ENCODE measurements around the gene BARHL1.

Gene BARHL1

DNA sequence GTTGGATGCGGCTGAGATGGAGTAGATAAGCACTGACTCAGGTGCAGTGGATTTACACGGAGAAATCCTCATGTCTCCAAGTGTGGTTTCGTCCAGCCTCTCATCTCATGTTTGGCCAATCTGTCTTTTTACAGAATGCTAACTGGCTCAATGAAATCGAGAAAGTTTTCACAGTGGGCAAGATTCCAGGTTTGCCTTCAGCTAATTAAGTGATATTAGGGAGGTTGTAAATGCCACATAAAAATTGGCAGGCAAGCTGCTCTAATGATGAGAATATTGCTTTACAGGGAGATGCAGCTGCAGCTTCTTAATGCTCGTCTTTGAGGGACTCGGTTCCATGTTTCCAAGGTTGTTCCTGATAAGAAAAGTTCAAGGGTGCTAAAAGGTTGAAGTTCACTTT is 23.7 kb downstream of the BARHL1 start:
- no peak for DNase-seq (ENCODE audit: low read depth, low spot score)
- TF ChIP-seq, protein P1, sequence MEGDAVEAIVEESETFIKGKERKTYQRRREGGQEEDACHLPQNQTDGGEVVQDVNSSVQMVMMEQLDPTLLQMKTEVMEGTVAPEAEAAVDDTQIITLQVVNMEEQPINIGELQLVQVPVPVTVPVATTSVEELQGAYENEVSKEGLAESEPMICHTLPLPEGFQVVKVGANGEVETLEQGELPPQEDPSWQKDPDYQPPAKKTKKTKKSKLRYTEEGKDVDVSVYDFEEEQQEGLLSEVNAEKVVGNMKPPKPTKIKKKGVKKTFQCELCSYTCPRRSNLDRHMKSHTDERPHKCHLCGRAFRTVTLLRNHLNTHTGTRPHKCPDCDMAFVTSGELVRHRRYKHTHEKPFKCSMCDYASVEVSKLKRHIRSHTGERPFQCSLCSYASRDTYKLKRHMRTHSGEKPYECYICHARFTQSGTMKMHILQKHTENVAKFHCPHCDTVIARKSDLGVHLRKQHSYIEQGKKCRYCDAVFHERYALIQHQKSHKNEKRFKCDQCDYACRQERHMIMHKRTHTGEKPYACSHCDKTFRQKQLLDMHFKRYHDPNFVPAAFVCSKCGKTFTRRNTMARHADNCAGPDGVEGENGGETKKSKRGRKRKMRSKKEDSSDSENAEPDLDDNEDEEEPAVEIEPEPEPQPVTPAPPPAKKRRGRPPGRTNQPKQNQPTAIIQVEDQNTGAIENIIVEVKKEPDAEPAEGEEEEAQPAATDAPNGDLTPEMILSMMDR (IDR thresholded peaks at IDR 0.05; ENCODE audit: low read depth, low read length) = no peak
- in situ Hi-C loops (cut with HindIII; ENCODE audit: low sequenced_read_pairs) = no loop called here
- no peak overlapping the region for H3K4me3 ChIP-seq (ENCODE audit: low read depth, low read length)

DNA sequence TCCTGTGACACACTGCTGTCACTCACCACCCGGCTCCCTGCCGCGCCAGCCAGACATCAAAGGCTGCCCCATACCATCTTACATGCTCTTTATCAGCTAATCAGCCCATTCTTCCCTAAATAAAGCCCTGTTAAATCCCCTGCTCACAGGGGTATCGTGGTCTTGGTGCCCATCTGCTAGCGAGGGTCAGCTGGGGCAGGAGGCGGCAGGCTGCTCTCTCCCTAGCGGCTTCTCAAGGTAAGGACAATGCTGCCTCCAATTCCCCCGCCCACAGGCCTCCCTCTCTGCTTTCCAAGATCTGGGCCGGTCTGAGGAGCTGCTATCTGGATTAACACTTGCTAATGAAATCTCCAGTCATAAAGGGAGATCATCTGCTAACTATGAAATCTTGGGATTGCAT is 26.8 kb downstream of the BARHL1 start:
- in situ Hi-C loops (cut with HindIII; ENCODE audit: low sequenced_read_pairs) = no loop called here
- no peak overlapping the region for H3K4me3 ChIP-seq (ENCODE audit: low read depth, low read length)
- TF ChIP-seq, protein P1 (IDR thresholded peaks at IDR 0.05; ENCODE audit: low read depth, low read length) = no peak
- DNase-seq (ENCODE audit: low read depth, low spot score) = no peak

DNA sequence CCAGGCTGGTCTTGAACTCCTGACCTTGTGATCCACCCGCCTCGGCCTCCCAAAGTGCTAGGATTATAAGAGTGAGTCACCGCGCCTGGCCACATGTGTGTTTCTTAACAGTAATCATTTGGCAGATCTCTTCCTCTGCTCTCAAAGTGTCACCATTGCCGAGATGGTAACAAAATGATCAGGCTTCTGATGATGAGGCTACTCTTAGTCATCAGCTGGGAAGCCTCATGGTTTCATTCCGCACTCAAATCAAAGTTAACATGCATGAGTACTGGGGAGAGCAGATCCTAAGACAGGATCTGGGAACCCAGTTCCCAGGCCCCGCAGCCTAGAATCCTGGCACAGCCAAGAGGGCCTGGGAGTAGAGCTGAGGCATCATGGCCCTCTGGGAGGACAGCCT is 27.4 kb downstream of the BARHL1 start:
- in situ Hi-C loops (cut with HindIII; ENCODE audit: low sequenced_read_pairs) = no loop called here
- TF ChIP-seq, protein P1 (IDR thresholded peaks at IDR 0.05; ENCODE audit: low read depth, low read length) = no peak
- H3K4me3 ChIP-seq (ENCODE audit: low read depth, low read length) = no peak overlapping the region
- DNase-seq (ENCODE audit: low read depth, low spot score) = peak; percentile 85

DNA sequence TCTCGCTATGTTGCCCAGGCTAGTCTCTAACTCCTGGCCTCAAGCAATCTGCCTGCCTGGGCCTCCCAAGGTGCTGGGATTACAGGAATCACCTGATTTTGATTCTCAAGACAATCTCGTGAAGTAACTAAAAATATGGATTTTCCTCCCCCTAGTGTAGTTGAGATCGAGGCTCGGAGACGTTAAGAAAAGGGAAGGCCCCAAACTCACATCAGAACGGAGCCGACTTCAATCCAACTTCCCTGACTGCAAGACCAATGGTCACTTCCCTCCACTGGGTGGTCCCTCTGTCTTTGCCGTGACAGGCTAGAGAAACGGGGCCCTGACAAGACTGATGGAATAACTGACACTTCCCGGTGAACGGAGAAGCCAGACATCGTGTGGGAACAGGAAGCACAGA is 28.3 kb downstream of the BARHL1 start:
- no peak overlapping the region for H3K4me3 ChIP-seq (ENCODE audit: low read depth, low read length)
- no peak for DNase-seq (ENCODE audit: low read depth, low spot score)
- in situ Hi-C loops (cut with HindIII; ENCODE audit: low sequenced_read_pairs) = no loop called here
- TF ChIP-seq, protein P1 (IDR thresholded peaks at IDR 0.05; ENCODE audit: low read depth, low read length) = no peak

DNA sequence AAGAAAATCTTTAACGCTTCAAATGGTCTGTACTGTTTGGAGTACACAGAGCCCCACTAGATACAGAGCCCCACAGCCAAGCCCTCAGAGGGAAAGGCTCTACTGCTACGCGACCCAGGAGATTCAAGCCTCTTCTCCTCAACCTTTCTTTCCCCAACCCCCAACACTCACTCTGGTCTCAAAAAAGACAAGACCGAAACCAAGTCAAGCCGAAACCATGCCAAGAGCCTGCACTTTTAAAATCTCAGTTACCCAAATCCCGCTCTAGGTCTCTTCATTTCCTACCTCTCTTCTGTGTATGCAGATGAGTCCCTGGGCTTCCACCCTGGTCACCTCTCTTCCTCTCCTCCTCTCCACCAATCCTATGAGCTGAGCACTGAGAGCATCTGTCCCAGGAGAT is 31.9 kb downstream of the BARHL1 start:
- TF ChIP-seq, protein P1 (IDR thresholded peaks at IDR 0.05; ENCODE audit: low read depth, low read length) = no peak
- in situ Hi-C loops (cut with HindIII; ENCODE audit: low sequenced_read_pairs) = no loop called here
- H3K4me3 ChIP-seq (ENCODE audit: low read depth, low read length) = no peak overlapping the region
- DNase-seq (ENCODE audit: low read depth, low spot score) = no peak

DNA sequence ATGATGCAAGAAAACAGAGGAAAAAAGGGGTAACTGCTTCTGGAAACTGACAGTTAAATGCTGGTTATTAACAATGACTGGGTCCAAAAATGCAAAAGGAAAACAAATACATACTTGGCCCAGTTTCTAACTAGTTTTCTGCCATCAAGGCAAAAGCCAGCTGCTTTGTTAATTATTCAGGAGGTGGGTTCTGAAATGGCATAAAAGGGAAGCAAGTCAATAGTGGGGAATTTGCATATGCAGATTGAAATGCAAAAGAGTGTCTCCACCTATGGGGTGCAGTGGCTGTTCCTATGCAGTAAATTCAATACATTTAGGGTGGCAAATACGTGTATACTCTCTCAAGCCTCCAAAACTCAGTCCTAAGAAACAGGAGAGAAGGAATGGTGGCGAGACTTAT is 33.4 kb downstream of the BARHL1 start:
- TF ChIP-seq, protein P1 (IDR thresholded peaks at IDR 0.05; ENCODE audit: low read depth, low read length) = no peak
- no peak for DNase-seq (ENCODE audit: low read depth, low spot score)
- in situ Hi-C loops (cut with HindIII; ENCODE audit: low sequenced_read_pairs) = no loop called here
- no peak overlapping the region for H3K4me3 ChIP-seq (ENCODE audit: low read depth, low read length)

DNA sequence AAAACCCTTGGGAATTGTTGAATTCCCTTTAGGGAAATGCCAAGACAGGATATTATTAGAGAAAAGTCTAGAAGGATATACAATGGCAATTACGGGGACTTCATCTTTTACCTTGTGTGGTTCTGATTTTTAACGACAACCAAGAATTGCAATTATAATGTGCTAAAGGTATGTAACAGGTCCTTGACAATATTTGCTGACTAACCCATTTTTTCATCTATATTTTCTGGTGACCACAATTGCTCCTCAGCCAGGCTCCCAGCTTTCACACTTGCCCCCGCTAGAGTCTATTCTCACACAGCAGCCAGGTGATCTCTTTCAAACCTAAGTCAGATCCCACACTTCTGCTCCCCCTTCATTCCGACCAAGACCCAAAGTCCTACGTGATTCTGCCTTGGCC is 34.3 kb downstream of the BARHL1 start:
- in situ Hi-C loops (cut with HindIII; ENCODE audit: low sequenced_read_pairs) = no loop called here
- no peak overlapping the region for H3K4me3 ChIP-seq (ENCODE audit: low read depth, low read length)
- no peak for DNase-seq (ENCODE audit: low read depth, low spot score)
- TF ChIP-seq, protein P1 (IDR thresholded peaks at IDR 0.05; ENCODE audit: low read depth, low read length) = no peak

Data from astrocyte of the spinal cord (primary cell).